ENCODE data around the gene SERPINH1.

Gene SERPINH1

GRCh38 chr11:75563978-75564552, 2.0 kb downstream of the SERPINH1 start:
- no peak for TF ChIP-seq CTCF (IDR thresholded peaks at IDR 0.05)
- Histone ChIP-seq H3K27me3 (peaks cover 54% of the 10 kb centered on the region), H3K36me3 (no peaks in the 10 kb centered on the region), H3K4me1 (ENCODE audit: control insufficient read depth in 1 of 2, insufficient read depth in 1 of 2, low read depth in 1 of 2, low read length in 1 of 2) (peaks cover 10 to 16% of the 10 kb centered on the region in 2 experiments), H3K9me3 (no peaks in the 10 kb centered on the region), H3K27ac (no peak overlapping the region), H3K4me3 (ENCODE audit: low read depth in 1 of 2, low read length in 1 of 2) (no peak overlapping the region)

GRCh38 chr11:75565221-75565814, 3.3 kb downstream of the SERPINH1 start:
- H3K36me3 ChIP-seq = no peaks in the 10 kb centered on the region
- no peak overlapping the region for H3K4me3 ChIP-seq (ENCODE audit: low read depth in 1 of 2, low read length in 1 of 2)
- H3K27ac ChIP-seq = no peak overlapping the region
- peaks cover 10 to 16% of the 10 kb centered on the region in 2 experiments for H3K4me1 ChIP-seq (ENCODE audit: control insufficient read depth in 1 of 2, insufficient read depth in 1 of 2, low read depth in 1 of 2, low read length in 1 of 2)
- H3K27me3 ChIP-seq = peaks cover 43% of the 10 kb centered on the region
- H3K9me3 ChIP-seq = no peaks in the 10 kb centered on the region
- TF ChIP-seq CTCF (IDR thresholded peaks at IDR 0.05) = no peak

GRCh38 chr11:75565916-75566762, 4.1 kb downstream of the SERPINH1 start:
- H3K27ac ChIP-seq = no peak overlapping the region
- no peaks in the 10 kb centered on the region for H3K36me3 ChIP-seq

GRCh38 chr11:75566763-75567279, 4.8 kb downstream of the SERPINH1 start:
- Histone ChIP-seq H3K4me1 (ENCODE audit: control insufficient read depth in 1 of 2, insufficient read depth in 1 of 2, low read depth in 1 of 2, low read length in 1 of 2) (peaks cover 10 to 11% of the 10 kb centered on the region in 2 experiments), H3K36me3 (no peaks in the 10 kb centered on the region), H3K4me3 (ENCODE audit: low read depth in 1 of 2, low read length in 1 of 2) (no peak overlapping the region), H3K27me3 (peaks cover 28% of the 10 kb centered on the region), H3K9me3 (no peaks in the 10 kb centered on the region), H3K27ac (no peak overlapping the region)
- no peak for TF ChIP-seq CTCF (IDR thresholded peaks at IDR 0.05)

More at GRCh38 chr11:75565916-75566762, 4.1 kb downstream of the SERPINH1 start:
- TF ChIP-seq CTCF (IDR thresholded peaks at IDR 0.05) = no peak
- Histone ChIP-seq H3K4me3 (ENCODE audit: low read depth in 1 of 2, low read length in 1 of 2) (no peak overlapping the region), H3K27me3 (peaks cover 34% of the 10 kb centered on the region), H3K4me1 (ENCODE audit: control insufficient read depth in 1 of 2, insufficient read depth in 1 of 2, low read depth in 1 of 2, low read length in 1 of 2) (peaks cover 10 to 16% of the 10 kb centered on the region in 2 experiments), H3K9me3 (no peaks in the 10 kb centered on the region)

GRCh38 chr11:75567971-75568370, 5.9 kb downstream of the SERPINH1 start:
- Histone ChIP-seq H3K36me3 (no peaks in the 10 kb centered on the region), H3K4me3 (ENCODE audit: low read depth in 1 of 2, low read length in 1 of 2) (no peak overlapping the region), H3K9me3 (no peaks in the 10 kb centered on the region), H3K27me3 (peaks cover 16% of the 10 kb centered on the region), H3K27ac (no peak overlapping the region), H3K4me1 (ENCODE audit: control insufficient read depth in 1 of 2, insufficient read depth in 1 of 2, low read depth in 1 of 2, low read length in 1 of 2) (no peaks in the 10 kb centered on the region)
- no peak for TF ChIP-seq CTCF (IDR thresholded peaks at IDR 0.05)
